NOMO-1 treated with dmso at 0.1 percent for 144 hours (cell line): Measurements from ENCODE around the gene TTLL5.
"Not testable (repeated sequence)": the region's sequence is repeated elsewhere in the genome, so short reads cannot be mapped to it uniquely, and the experiment has no call there.

Source experiments
- DNase-seq: peaks from one replicate; lab custom pipeline; 2025; ENCODE audit not compliant: unreplicated experiment; lab: John Stamatoyannopoulos, UW

The TTLL5 gene

DNA sequence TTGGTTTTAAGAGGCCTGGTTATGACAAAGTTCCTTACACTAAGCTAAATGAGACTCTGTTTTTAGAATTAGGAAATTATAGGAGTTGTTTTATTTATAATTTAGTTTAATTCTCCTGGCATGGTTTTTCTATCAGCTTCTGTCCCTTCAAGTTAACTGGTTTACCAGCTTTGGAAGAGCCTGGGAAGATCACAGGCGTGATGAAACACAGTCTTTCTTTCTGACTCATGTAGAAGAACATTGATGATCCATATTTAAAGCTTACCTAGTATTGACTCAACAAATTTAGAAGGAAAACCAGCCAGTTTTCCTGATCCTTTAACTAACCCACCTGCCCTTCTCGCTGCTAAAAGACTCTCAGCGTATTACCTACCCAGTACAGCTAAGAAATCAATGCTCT, 165.6 kb downstream of the TTLL5 start:
- DNase-seq, result no peak

DNA sequence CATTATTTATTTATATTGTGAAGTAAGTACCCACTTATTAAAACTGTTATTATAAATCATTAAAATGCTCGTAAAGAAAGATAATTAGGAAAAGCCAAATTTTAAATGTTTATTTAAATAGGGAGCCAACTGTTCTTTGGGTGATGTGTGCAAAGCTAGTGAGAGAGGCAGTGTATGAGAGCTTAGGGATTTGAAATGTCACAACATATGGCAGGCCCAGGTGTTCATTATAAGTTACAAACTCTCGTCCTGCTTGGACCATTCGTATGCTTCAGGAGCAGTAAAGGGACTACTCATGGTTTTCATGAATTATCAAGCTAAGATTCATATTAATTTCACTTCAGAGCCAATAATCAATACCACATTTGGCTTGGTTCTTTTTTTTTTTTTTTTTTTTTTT, 166.3 kb downstream of the TTLL5 start:
- DNase-seq, result no peak

DNA sequence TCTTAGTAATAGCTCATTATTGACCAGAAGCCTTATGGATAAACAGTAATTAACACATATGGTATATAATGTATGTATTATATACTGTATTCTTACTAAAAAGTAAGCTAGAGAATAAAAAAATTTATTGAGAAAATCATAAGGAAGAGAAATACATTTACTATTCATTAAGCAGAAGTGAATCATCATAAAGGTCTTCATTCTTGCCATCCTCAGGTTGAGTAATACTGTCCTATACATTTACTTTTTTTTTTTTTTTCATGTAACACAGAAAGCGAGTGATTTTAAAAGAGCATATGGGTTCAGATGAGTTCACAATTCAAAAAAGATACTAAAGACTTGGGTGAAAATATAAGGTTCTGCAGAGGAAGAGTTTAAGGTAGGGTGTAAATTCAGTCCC, 168.3 kb downstream of the TTLL5 start:
- DNase-seq, result no peak

DNA sequence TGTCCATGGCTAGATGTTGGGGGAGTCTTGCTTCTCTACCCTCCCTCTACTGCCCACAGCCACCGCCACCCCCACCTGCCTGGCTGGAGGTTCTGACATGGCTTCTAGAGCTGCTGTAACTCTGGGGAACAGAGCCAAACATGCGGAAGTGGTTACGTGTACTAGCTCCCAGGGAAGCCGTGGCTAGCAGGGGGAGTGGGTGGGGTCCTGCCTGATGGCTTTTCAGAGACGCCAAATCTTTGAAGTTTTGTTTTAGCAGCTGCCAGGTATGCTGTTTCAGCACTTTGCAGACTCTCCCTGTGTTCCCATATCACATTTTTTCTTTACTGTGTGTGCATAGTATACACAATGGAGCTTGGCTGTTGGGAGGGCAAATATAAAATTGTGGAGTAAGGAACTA, 170.4 kb downstream of the TTLL5 start:
- peak; percentile 22 for DNase-seq

DNA sequence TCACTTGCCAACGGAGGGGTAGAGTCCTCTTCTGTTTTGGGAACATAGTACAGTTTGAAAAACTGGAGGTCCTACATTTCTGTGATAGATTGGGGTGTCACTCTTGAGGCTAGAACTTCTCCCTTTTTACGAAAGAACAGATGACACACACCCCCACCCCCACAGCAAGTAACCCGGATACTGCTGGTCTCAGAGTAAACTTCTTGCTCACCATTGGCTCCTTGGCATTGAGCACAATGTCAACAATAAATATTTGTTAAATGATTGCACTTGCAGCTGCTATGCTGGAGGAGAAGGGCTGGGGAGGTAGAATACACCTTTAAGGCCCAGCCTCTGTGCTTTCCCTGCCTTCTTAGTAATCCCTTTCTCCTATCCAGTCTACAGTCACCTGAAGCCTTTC, 170.9 kb downstream of the TTLL5 start:
- no peak for DNase-seq

DNA sequence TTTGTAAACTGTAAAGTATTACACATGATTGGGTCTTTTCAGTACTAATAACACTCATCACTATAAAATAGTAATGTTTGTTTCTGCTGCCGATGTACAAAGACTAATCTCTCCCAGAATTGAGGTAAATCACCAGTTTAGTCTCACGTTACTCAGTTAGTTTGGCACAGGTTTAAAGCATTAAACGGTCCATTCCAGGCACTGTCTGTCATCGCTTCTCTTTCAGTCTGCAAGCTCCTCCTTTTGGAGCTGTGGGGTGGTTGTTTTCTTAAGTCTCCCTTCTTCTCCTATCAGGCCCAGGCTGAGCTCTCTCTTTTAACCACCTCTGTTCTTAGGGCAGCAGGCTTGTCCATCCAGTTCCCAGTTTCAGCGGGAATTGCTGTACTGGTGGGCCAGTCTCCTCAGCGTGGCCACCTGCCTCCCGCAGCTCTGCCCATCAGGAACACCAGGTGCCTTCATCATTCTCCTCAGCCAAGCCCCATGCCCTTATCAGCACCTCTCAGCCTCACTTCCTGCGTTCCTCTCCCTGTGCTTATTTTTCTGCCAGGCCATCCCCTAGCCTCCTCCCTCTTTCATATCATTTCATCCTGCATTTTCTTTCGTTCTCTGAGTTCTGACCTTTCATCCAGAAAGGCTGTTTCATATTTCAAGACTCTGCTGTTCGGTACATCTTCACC, 171.7 kb downstream of the TTLL5 start:
- DNase-seq, result no peak

DNA sequence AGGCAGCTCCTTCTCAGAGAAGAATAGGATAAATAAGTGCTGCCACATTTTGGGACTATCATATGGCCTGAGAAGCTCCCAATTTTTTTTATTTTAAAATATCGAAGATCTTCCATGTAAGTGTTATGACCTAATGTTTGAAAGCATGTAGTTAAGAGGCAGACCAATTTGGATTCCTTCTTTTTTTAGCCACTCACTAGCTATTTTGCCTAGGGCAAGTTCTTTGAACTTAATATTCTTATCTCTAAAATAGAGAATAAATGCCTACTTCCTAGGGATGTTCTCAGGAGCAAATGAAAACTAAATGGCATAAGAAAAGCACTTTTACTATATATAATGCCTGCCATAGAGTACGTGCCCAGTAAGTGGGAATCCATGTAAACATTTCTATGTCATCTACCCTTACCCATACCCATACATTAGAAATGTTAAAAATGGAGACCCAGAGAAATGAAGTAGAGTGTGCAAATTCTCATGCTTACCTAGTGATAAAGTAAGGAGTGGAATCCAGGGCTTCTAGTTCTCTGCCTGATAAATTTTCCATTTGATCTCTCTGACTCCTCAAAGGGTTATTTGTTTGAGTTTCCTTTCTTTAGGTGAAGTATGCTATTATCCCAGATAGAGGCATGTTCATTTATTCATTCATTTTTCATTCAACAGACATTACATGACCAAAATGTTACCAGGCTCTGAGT, 172.4 kb downstream of the TTLL5 start:
- DNase-seq, result no peak

DNA sequence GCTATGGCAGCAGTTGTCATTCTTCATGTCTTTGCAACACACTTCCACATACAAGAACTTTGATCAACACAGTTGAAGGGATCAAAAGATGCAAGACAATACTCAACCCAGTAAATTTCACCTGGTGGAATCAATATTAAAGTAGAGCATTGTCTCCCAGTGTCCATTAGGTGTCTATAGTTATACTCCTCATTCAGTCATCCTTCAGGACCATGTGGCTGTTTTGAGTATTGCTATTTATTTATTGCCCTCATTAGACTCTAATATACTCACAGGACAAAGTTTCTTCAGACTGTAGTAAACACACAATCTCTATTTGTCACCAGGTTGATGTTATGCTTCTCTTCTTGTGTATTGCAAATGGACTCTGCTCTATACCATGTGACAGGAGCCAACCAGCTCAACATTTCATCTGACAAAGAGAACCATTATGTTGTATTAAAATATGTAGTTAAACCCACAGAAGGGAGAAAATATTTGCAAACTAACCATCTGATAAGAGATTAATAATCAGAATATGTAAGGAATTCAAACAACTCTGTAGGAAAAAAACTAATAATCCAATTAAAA, 174.2 kb downstream of the TTLL5 start:
- DNase-seq, result no peak

DNA sequence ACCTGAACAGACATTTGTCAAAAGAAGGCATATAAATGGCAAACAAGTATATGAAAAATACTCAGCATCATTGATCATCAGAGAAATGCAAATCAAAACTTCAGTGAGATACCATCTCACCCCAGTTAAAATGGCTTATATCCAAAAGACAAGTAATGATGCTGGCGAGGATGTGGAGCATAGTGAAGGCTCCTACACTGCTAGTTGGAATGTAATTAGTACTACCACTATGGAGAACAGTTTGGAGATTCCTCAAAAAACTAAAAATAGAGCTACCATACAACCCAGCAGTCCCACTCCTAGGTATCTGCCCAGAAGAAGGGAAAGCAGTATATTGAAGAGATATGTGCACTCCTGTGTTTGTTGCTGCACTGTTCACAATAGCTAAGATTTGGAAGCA, 174.7 kb downstream of the TTLL5 start:
- no peak for DNase-seq

DNA sequence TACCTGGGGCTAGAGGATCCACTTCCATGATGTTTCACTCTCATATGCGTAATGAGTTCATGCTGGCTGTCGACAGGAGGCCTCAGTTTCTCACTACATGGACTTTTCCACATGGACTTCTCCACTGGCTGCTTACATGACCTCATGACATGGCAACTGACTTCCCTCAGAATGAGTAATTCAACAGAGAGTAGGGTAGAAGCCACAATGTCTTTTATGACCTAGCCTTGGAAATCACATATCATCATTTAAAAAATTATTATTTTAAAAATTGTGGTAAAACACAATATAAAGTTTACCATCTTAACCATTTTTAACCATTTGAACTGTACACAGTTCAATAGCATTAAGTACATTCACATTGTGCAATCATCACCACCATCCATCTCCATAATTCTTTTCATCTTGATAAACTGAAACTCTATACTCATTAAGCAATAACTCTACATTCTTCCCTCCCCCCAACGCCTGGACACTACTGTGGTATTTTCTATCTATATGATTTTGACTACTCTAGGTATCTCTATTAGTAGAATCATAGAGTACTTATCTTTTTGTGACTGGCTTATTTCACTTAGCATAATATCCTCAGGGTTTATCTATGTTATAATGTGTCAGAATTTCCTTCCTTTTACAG, 176.2 kb downstream of the TTLL5 start:
- no peak for DNase-seq

DNA sequence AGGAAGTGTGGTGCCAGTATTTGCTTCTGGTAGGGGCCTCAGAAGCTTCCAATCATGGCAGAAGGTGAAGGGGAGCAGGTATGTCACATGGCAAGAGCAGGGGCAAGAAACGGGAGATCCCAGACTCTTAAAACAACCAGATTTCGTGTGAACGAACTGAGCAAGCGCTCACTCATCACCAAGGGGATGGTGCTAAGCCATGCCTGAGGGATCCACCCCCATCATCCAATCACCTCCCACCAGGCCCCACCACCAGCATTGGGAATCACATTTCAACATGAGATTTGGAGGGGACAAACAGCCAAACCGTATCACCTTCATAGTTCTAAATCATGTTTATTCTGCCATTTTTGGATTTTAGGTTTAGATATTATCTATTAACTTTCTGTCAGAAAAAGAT, 179.9 kb downstream of the TTLL5 start:
- no peak for DNase-seq

DNA sequence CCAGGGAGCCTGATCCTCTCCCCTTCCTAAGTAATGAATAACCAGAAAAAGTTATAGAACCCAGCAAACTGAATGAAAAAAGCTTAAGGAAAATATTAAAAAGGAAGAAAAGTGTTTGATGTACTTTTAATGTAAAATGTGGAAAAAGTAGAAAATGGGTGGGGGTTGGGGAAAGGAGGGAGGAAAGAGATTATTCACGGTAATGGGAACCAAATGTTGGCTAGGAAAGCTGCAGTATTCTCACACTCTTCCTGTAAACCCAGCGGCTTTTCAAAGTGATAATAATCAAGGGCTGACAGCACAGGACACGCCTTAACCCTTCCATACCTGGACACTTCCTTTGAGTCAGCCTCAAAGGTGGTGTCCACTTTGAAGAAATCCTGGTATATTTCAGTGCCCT, 181.5 kb downstream of the TTLL5 start:
- no peak for DNase-seq

DNA sequence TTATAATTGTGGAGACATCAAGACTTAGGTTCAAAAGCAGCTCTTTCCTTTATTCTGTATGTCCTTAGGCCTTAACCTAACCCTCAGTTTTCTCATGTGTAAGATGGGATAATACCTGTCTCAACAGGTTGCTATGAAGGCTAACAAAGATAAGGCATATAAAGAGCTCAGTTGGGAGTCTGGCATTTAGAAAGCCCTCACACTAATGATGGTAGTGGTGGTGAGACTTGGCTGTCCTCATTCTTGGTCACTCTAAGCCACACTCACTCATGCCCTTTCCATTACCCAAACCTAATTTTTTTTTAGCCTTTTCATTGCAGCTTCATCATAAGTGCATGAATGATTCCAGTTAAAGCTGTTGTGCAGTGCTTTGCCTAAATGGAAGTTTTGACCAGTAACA, 183.4 kb downstream of the TTLL5 start:
- DNase-seq, result no peak

DNA sequence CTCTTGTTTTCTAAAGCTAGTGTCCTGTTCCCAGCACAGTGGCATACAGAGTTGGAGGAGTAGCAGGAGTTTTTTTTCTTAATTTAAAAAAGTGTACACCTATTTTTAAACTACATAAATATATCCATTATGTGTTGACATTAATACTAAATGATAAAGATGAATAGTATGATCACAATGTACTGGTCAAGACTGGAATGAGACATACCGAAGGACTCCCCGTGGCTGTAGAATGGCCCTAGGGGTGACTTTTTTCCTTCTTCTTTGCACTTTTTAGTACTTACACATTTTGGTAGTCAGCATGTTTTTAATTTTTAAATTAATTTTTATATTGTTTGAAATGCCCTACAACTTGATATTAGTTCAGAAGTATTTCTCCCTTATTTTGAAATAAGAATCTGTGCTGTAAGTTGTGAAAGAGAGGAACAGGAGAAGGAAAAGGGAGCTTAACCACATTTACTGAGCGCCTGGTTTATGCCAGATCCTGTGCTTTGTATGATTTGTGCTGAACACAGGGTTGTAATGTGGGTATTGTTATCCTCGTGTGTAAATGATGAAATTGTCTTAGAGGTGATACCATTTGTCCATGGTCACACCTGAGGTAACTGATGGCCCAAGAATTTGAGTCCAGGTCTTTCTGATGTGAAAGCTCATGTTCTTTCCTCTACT, 184.2 kb downstream of the TTLL5 start:
- DNase-seq, result no peak

DNA sequence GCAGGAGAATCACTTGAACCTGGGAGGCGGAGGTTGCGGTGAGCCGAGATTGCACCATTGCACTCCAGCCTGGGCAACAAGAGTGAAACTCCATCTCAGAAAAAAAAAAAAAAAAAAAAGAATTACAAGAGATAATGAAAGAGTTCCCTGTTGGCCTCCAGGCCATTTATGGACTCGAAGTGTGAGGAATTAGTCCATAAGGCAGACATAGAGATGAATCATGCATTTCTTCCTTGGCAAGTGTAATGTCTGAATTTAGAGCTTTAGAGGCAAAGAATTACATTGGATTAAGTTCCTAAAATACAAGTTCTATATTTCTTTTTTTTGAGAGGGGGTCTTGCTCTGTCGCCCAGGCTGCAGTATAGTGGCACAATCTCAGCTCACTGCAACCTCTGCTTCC, 185.6 kb downstream of the TTLL5 start:
- DNase-seq, result not testable (repeated sequence)

DNA sequence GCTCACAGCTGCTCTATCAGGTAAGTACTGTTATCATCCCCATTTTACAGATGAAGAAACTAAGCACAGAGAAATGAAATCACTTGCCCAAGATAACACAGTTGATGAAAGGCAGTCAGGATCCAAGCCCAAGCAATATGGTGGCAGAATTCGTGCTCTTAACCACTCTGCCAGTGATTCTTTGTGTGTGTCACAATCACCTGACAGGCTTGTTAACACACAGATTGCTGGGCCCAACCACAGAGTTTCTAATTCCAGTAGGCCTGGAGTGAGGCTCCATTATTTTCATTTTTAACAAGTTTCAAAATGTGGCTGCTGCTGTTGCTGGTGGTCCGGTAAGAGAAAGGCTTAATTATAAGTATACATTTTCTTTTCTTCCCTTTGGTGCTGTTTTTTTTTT, 186.5 kb downstream of the TTLL5 start:
- no peak for DNase-seq

DNA sequence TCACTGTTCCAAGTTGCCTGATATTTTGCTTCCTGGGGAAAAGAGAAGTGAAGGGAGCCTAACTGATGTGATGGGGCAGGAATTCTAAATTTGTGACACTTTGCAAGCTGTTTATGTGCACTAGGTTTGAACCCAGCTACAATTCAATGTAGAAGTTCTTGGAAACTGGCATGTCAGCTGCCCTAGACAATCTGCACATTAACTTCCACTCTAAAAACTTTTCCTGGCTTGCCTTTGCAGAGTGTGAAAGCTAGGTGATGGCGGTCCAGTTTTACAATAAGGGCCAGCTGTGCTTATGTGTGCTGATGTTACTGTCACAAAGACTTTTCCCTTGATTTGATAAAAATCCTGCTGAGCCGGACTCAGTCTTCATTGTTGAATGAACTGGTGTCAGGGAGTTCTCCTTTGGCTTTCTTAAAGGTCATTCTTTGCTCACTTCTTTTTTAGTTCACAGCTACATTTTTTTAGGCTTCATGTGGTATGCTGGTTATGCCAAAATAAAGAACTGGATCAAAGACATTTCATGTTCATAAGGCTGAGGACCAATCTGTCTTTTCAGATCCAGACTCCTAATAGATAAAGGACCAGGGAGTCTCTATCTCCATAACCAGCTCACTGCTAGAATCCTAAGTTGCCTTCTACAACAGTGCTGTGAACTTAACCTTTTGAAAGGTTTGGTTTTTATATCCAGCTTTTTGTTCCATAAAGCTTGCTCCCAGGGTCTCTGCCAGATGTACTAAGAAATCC, 187.3 kb downstream of the TTLL5 start:
- DNase-seq, result no peak

DNA sequence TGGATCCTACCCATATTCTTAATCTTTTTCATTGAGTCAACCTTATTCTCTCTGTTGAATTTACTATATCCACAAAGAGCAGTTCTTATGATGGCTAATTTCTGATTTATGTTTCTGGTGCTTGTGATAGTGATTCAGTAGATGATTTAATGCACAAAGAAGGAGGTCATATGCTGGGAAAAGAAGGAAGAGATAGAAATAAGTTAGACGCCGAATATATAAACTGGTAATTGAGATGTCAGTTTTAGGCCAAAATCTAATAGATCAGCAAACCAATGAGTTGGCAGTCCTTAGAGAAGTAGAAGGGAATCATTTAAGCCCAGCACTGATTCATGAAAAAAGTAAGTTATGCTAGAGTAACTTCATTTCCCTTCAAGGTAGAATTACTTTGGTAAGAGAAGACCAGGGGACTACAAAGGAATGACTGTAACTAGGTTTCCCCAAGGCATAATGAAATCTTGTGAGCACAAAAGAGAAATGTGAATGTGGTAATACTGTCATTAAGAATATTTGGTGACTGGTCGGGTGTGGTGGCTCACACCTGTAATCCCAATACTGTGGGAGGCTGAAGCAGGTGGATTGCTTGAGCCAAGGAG, 188.4 kb downstream of the TTLL5 start:
- DNase-seq, result no peak

DNA sequence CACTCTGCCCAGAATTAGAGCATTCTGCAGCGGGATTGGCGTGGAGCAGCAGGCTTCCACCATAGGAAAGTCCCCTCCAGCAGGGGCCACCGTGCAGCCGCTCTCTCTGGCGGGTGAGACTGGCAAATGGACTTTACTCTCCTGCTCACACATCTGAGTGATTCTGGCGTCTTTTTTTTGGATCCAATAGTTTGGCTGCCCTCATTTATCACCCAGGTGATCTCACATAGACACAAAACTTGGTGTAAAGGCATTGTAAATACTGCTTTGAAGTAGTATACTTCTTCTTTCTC, 190.5 kb downstream of the TTLL5 start:
- DNase-seq, result no peak

DNA sequence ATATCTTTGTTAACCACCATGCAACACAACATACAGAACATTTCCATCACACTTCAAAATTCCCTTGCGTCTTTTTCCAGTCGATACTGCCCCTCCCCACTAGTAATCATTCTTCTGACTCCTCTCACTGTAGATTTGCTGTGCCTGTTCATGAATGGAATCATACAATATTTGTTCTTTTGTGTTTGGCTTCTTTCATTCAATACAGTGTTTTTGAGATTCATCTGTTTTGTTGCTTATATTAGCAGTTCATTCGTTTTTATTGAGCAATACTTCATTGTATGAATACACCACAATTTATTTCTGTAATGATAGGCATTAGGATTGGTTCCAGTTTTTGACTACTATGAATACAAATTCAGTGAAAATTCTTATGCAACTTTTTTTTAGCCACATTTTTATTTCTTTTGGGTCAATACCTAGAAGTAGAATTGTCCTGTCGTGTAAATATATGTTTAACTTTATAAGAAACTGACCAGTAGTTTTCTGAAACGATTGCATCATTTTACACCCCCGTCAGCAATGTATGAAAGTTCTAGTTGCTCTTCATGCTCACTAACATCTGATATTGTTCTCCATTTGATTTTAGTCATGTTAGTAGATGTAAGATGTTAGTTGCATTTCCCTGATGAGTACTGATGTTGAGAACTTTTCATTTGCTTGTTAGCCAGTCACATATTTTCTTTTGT, 193.2 kb downstream of the TTLL5 start:
- no peak for DNase-seq
